OCI-LY1 (cell line): ENCODE results near the gene SLC6A16.
A peak's percentile ranks its signal among the peaks of the same experiment; 100 is the strongest.
"Not testable (repeated sequence)": the region's sequence is repeated elsewhere in the genome, so short reads cannot be mapped to it uniquely, and the experiment has no call there.

Experiments
- H2AFZ ChIP-seq: fragments of 200-600 bp; sonication (generic), shearing (Covaris generic); 2 replicates; pipeline ENCODE4 v1.6.0; 2014; ENCODE audit warnings: antibody characterized with exemption, mild to moderate bottlenecking, low read length
- H3F3A ChIP-seq: fragments of 200-600 bp; sonication (generic), shearing (Covaris generic); 2 replicates; pipeline ENCODE4 v1.6.0; 2014; ENCODE audit warnings: mild to moderate bottlenecking, antibody characterized with exemption, low read length, moderate library complexity; ENCODE audit not compliant: insufficient read depth
- H3K27ac ChIP-seq: fragments of 200-600 bp; sonication (generic); 2 replicates; pipeline ENCODE4 v1.5.1; 2014; ENCODE audit warnings: low read length, mixed run types, mild to moderate bottlenecking, low read depth; ENCODE audit not compliant: poor library complexity, severe bottlenecking
- H3K27me3 ChIP-seq: fragments of 200-600 bp; sonication (generic); 2 replicates; pipeline ENCODE4 v1.6.0; 2014; ENCODE audit warnings: antibody characterized with exemption, mild to moderate bottlenecking, low read length, moderate library complexity; ENCODE audit not compliant: insufficient read depth
- H3K36me3 ChIP-seq: fragments of 200-600 bp; sonication (generic); 2 replicates; pipeline ENCODE4 v1.6.1; 2014; ENCODE audit warnings: mild to moderate bottlenecking, antibody characterized with exemption, low read length, moderate library complexity, mixed read lengths; ENCODE audit not compliant: insufficient read depth
- H3K4me1 ChIP-seq: fragments of 200-600 bp; sonication (generic); 2 replicates; pipeline ENCODE4 v1.5.1; 2014; ENCODE audit warnings: mild to moderate bottlenecking, low read length, moderate library complexity; ENCODE audit not compliant: insufficient read depth, severe bottlenecking
- H3K4me2 ChIP-seq: fragments of 200-600 bp; sonication (generic), shearing (Covaris generic); 2 replicates; pipeline ENCODE4 v1.6.1; 2014; ENCODE audit warnings: low read length
- H3K4me3 ChIP-seq: fragments of 200-600 bp; sonication (generic); 2 replicates; pipeline ENCODE4 v1.5.1; 2014; ENCODE audit warnings: low read length, low read depth, mild to moderate bottlenecking, mixed read lengths; ENCODE audit not compliant: poor library complexity, severe bottlenecking
- H3K79me2 ChIP-seq: fragments of 200-600 bp; shearing (Covaris generic); 2 replicates; pipeline ENCODE4 v1.6.1; 2016; ENCODE audit warnings: mixed run types, low read length, mixed read lengths; ENCODE audit not compliant: insufficient read depth
- H3K9ac ChIP-seq: fragments of 200-600 bp; sonication (generic), shearing (Covaris generic); 2 replicates; pipeline ENCODE4 v1.6.1; 2014; ENCODE audit warnings: mild to moderate bottlenecking, low read length, mixed read lengths
- H3K9me2 ChIP-seq: fragments of 200-600 bp; sonication (generic), shearing (Covaris generic); 2 replicates; pipeline ENCODE4 v1.6.1; 2014; ENCODE audit warnings: low read depth, mild to moderate bottlenecking, low read length, mixed read lengths
- H3K9me3 ChIP-seq: fragments of 200-600 bp; shearing (Covaris generic); 2 replicates; pipeline ENCODE4 v1.6.1; 2014; ENCODE audit warnings: low read length, mixed read lengths
- H4K20me1 ChIP-seq: fragments of 200-600 bp; sonication (generic), shearing (Covaris generic); 2 replicates; pipeline ENCODE4 v1.6.0; 2016; ENCODE audit warnings: mild to moderate bottlenecking, low read length; ENCODE audit not compliant: insufficient read depth
- EZH2 ChIP-seq: fragments of 200-600 bp; sonication (generic), shearing (Covaris generic); IDR thresholded peaks from 2 replicates; pipeline ENCODE4 v1.8.0; 2017; ENCODE audit warnings: borderline replicate concordance, mixed run types, mild to moderate bottlenecking, antibody characterized with exemption, low read length, moderate library complexity, mixed read lengths
- TF ChIP-seq, protein P1 (sequence below): fragments of 200-600 bp; sonication (generic), shearing (Covaris generic); IDR thresholded peaks from 2 replicates; pipeline ENCODE4 v1.5.1; 2017; ENCODE audit warnings: mild to moderate bottlenecking, antibody characterized with exemption, low read length, moderate library complexity, mixed read lengths

Gene SLC6A16

DNA sequence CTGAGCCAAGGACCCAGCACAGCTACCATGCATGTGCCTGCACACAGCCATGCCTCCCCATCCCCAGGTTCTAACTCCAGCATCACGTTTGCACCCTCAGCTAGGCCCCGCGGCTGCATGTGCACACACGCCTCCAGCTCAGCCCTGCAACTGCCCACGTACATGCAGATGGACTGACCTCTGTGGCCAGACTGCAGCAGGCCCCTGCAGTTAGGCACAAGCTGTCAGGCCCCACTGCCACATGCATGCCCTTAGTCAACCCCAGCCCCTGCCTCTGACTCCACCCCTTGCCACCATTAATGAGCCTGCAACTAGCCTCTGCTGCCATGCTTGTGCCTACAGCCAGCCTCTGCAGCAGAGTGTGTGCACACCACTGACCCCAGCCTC is 23.1 kb downstream of the SLC6A16 start:
- TF ChIP-seq, protein P1, sequence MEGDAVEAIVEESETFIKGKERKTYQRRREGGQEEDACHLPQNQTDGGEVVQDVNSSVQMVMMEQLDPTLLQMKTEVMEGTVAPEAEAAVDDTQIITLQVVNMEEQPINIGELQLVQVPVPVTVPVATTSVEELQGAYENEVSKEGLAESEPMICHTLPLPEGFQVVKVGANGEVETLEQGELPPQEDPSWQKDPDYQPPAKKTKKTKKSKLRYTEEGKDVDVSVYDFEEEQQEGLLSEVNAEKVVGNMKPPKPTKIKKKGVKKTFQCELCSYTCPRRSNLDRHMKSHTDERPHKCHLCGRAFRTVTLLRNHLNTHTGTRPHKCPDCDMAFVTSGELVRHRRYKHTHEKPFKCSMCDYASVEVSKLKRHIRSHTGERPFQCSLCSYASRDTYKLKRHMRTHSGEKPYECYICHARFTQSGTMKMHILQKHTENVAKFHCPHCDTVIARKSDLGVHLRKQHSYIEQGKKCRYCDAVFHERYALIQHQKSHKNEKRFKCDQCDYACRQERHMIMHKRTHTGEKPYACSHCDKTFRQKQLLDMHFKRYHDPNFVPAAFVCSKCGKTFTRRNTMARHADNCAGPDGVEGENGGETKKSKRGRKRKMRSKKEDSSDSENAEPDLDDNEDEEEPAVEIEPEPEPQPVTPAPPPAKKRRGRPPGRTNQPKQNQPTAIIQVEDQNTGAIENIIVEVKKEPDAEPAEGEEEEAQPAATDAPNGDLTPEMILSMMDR, result no peak
- TF ChIP-seq EZH2, result no peak
- Histone ChIP-seq H3F3A (0 out of 2 replicates have a peak, but pooled peaks cover 2% of the 10 kb centered on the region), H3K27ac (no peak overlapping the region), H3K36me3 (peaks cover 4% of the 10 kb centered on the region; the same call in 1 of the 2 replicates), H2AFZ (no peak overlapping the region), H3K4me2 (no peak overlapping the region), H4K20me1 (no peaks in the 10 kb centered on the region), H3K4me1 (peaks cover 6% of the 10 kb centered on the region), H3K9ac (no peak overlapping the region), H3K4me3 (no peak overlapping the region), H3K9me2 (no peaks in the 10 kb centered on the region), H3K27me3 (no peaks in the 10 kb centered on the region), H3K79me2 (no peaks in the 10 kb centered on the region), H3K9me3 (no peaks in the 10 kb centered on the region)

DNA sequence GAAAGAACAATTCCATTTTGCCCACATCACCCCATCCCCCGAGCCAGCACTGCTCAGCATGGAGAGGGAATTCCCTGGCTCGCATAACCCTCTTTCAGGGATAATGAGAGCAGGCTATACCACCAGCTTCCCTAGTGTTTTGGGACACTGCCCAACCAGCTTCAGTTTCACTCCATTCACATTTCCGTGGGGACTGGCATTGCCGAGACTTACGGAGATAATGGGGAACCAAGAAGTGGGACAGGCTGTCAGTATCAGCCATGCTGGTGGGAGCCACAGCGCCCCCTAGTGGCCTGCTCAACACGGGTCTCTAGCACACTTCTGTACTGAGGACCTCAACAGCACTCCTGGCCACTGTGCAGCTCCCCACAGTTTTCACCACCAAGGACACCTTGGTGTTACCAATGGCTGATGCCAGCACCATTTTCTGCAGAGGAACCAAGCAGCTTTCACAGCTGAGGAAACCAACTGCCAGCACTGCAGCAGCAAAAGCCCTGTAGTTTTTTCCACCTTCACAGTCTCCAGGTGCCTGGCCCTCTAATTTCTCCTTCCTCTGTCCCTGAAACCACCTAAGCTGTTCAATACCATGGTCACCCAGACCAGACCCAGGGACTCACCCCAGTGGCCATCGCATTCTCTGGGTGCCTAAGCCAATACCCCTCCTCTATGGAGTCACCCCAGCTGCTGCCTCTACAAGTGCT is 23.7 kb downstream of the SLC6A16 start:
- H3F3A ChIP-seq, result 0 out of 2 replicates have a peak, but pooled peaks cover 2% of the 10 kb centered on the region
- H3K4me3 ChIP-seq, result no peak overlapping the region
- no peak for TF ChIP-seq EZH2
- TF ChIP-seq, protein P1, result peak; percentile 92
- no peaks in the 10 kb centered on the region for H3K9me3 ChIP-seq
- H3K36me3 ChIP-seq, result peaks cover 4% of the 10 kb centered on the region; the same call in 1 of the 2 replicates
- no peaks in the 10 kb centered on the region for H3K79me2 ChIP-seq
- no peak overlapping the region for H3K9ac ChIP-seq
- no peaks in the 10 kb centered on the region for H4K20me1 ChIP-seq
- H2AFZ ChIP-seq, result no peak overlapping the region
- H3K4me1 ChIP-seq, result peaks cover 4% of the 10 kb centered on the region
- peak overlapping the region; percentile 58 for H3K4me2 ChIP-seq
- no peaks in the 10 kb centered on the region for H3K27me3 ChIP-seq
- no peaks in the 10 kb centered on the region for H3K9me2 ChIP-seq
- H3K27ac ChIP-seq, result no peak overlapping the region

DNA sequence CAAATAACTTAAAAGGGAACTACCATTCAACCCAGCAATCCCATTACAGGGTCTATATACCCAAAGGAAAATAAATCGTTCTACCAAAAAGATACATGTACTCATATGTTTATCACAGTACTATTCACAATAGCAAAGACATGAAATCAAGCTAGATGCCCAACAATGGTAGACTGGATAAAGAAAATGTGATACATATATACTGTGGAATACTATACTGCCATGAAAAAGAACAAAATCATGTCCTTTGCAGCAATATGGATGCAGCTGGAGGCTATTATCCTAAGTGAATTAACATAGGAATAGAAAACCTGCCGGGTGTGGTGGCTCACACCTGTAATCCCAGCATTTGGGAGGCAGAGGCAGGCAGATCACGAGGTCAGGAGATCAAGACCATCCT is 26.3 kb downstream of the SLC6A16 start:
- H3K9me2 ChIP-seq, H3K9ac ChIP-seq, H4K20me1 ChIP-seq, H3K27ac ChIP-seq, H3F3A ChIP-seq, H2AFZ ChIP-seq, H3K36me3 ChIP-seq, H3K79me2 ChIP-seq, H3K4me2 ChIP-seq, H3K27me3 ChIP-seq, H3K4me3 ChIP-seq, H3K4me1 ChIP-seq, H3K9me3 ChIP-seq: not testable (repeated sequence)

DNA sequence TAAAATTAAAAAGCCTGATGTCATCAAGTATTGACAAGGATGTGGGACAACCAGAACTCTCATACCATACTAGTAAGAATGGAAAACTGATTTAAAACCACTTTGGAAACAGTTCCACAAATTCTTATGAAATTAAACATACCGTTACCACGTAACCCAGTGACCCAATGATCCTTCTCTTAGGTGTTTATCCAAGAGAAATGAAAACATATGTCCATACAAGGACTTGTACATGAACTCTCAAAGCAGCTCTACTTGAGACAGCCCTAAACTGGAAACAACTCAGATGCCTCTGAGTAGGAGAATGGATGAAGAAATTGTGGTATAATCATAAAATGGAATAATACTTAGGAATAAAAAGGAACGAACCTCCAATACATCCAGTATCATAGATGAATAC is 27.6 kb downstream of the SLC6A16 start:
- TF ChIP-seq, protein P1, result no peak
- TF ChIP-seq EZH2, result no peak
- Histone ChIP-seq H3K9me2 (no peaks in the 10 kb centered on the region), H4K20me1 (no peaks in the 10 kb centered on the region), H3K27me3 (no peaks in the 10 kb centered on the region), H3K4me2 (no peak overlapping the region), H3F3A (0 out of 2 replicates have a peak, but pooled peaks cover 2% of the 10 kb centered on the region), H3K4me1 (peaks cover 4% of the 10 kb centered on the region), H2AFZ (no peak overlapping the region), H3K36me3 (no peaks in the 10 kb centered on the region; the same call in 1 of the 2 replicates), H3K4me3 (no peak overlapping the region), H3K79me2 (no peaks in the 10 kb centered on the region), H3K9ac (no peak overlapping the region), H3K27ac (no peak overlapping the region), H3K9me3 (no peaks in the 10 kb centered on the region)
